ENCODE data around the gene CD302.

GRCh38 chr2:159775021-159775420, 23.0 kb downstream of the CD302 start:
- TF ChIP-seq, protein P1, sequence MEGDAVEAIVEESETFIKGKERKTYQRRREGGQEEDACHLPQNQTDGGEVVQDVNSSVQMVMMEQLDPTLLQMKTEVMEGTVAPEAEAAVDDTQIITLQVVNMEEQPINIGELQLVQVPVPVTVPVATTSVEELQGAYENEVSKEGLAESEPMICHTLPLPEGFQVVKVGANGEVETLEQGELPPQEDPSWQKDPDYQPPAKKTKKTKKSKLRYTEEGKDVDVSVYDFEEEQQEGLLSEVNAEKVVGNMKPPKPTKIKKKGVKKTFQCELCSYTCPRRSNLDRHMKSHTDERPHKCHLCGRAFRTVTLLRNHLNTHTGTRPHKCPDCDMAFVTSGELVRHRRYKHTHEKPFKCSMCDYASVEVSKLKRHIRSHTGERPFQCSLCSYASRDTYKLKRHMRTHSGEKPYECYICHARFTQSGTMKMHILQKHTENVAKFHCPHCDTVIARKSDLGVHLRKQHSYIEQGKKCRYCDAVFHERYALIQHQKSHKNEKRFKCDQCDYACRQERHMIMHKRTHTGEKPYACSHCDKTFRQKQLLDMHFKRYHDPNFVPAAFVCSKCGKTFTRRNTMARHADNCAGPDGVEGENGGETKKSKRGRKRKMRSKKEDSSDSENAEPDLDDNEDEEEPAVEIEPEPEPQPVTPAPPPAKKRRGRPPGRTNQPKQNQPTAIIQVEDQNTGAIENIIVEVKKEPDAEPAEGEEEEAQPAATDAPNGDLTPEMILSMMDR (IDR thresholded peaks at IDR 0.05) = no peak
- no peak for TF ChIP-seq EZH2 (IDR thresholded peaks at IDR 0.05)
